Bronchial epithelial cell (primary cell): ENCODE data around the gene ODAD2. TPM values are rescaled to one million over a fixed set of nuclear protein-coding genes. Genes with fewer than 3 reads are reported as not detected.
"Not testable (repeated sequence)": the region's sequence is repeated elsewhere in the genome, so short reads cannot be mapped to it uniquely, and the experiment has no call there.

Experiments used
- DNase-seq: peaks from one replicate; pipeline ENCODE4 v3.0.0-alpha.2; 2010; ENCODE audit warnings: low read depth
- FAIRE-seq: peaks from 2 replicates; lab custom pipeline; 2011; peaks lifted over from hg19 to GRCh38; lab: Jason Lieb, UNC
- H3K27me3 ChIP-seq: 2 replicates; pipeline ENCODE4 v1.5.1; 2011; ENCODE audit warnings: low read length; ENCODE audit not compliant: control insufficient read depth, insufficient read depth
- H3K36me3 ChIP-seq: 2 replicates; pipeline ENCODE4 v1.5.1; 2011; ENCODE audit warnings: low read length; ENCODE audit not compliant: control insufficient read depth, insufficient read depth
- H3K4me3 ChIP-seq: 2 replicates; pipeline ENCODE4 v1.5.1; 2011; ENCODE audit warnings: mild to moderate bottlenecking, low read depth, low read length, control low read depth
- CTCF ChIP-seq: IDR thresholded peaks from 2 replicates; pipeline ENCODE4 v1.5.1; 2011; ENCODE audit warnings: mild to moderate bottlenecking, moderate library complexity, low read length, control low read depth, inconsistent platforms; ENCODE audit not compliant: insufficient read depth, severe bottlenecking
- total RNA-seq: library from RNA; depleted of rRNA; stranded (reverse); fragments of >200 nt; gene quantifications from 2 replicates; pipeline ENCODE4 v1.2.1, GENCODE V29; 2014

Gene ODAD2
- total RNA-seq, 1 donor from 2014 or later = not detected

GRCh38 chr10:27982875-27983543 is 15.9 kb downstream of the ODAD2 start:
- FAIRE-seq = no peak
- no peak overlapping the region for H3K4me3 ChIP-seq
- TF ChIP-seq CTCF = no peak
- no peaks in the 10 kb centered on the region for H3K36me3 ChIP-seq
- no peaks in the 10 kb centered on the region for H3K27me3 ChIP-seq
- DNase-seq = no peak

- no peak for TF ChIP-seq CTCF
- no peak for FAIRE-seq
- no peak for DNase-seq
Measured at GRCh38 chr10:27981744-27982143, 17.1 kb downstream of the ODAD2 start.

GRCh38 chr10:27970795-27971194 is 28.1 kb downstream of the ODAD2 start:
- not testable (repeated sequence) for H3K4me3 ChIP-seq, H3K36me3 ChIP-seq, DNase-seq, FAIRE-seq, H3K27me3 ChIP-seq

More at GRCh38 chr10:27981744-27982143, 17.1 kb downstream of the ODAD2 start:
- Histone ChIP-seq H3K36me3 (no peaks in the 10 kb centered on the region), H3K4me3 (no peak overlapping the region), H3K27me3 (no peaks in the 10 kb centered on the region)

- FAIRE-seq, DNase-seq, H3K4me3 ChIP-seq, H3K36me3 ChIP-seq, H3K27me3 ChIP-seq: not testable (repeated sequence)
Measured at GRCh38 chr10:27969931-27970330, 28.9 kb downstream of the ODAD2 start.

- H3K27me3 ChIP-seq = no peaks in the 10 kb centered on the region
- H3K36me3 ChIP-seq = no peaks in the 10 kb centered on the region
- DNase-seq (no peak), FAIRE-seq (no peak)
- TF ChIP-seq CTCF = no peak
- no peak overlapping the region for H3K4me3 ChIP-seq
Measured at GRCh38 chr10:27959093-27959715, 39.7 kb downstream of the ODAD2 start.

GRCh38 chr10:27958383-27958782 is 40.5 kb downstream of the ODAD2 start:
- not testable (repeated sequence) for H3K36me3 ChIP-seq, FAIRE-seq, H3K4me3 ChIP-seq, DNase-seq, H3K27me3 ChIP-seq

GRCh38 chr10:27950242-27950564 is 48.7 kb downstream of the ODAD2 start:
- FAIRE-seq = no peak
- Histone ChIP-seq H3K4me3 (no peak overlapping the region), H3K27me3 (no peaks in the 10 kb centered on the region)

More at GRCh38 chr10:27950242-27950564, 48.7 kb downstream of the ODAD2 start:
- DNase-seq = no peak
- no peaks in the 10 kb centered on the region for H3K36me3 ChIP-seq
- no peak for TF ChIP-seq CTCF
